Mesenchymal stem cell (in vitro differentiated cells and primary cell): ENCODE results near the gene DNAH2.

Experiments
- DNase-seq: peaks from one replicate; pipeline ENCODE4 v3.0.0-alpha.2; 2013
- H2AFZ ChIP-seq: one replicate; pipeline ENCODE4 v1.6.1; 2013; ENCODE audit warnings: low read depth, mild to moderate bottlenecking, control low read depth, inconsistent platforms, low read length, moderate library complexity
- H2AK5ac ChIP-seq: 2 replicates; pipeline ENCODE4 v1.6.1; 2013; ENCODE audit warnings: low read length, moderate library complexity, mild to moderate bottlenecking, inconsistent platforms; ENCODE audit not compliant: severe bottlenecking
- H2BK120ac ChIP-seq: one replicate; pipeline ENCODE4 v1.6.1; 2013; ENCODE audit warnings: low read depth, mild to moderate bottlenecking, inconsistent platforms, low read length, moderate library complexity
- H2BK12ac ChIP-seq, 2 experiments: one replicate each; pipeline ENCODE4 v1.6.1; 2013; ENCODE audit warnings: inconsistent platforms in 2 of 2, low read length in 2 of 2, mild to moderate bottlenecking in 2 of 2, moderate library complexity in 2 of 2, control low read depth in 1 of 2
- H2BK15ac ChIP-seq: one replicate; pipeline ENCODE4 v1.6.1; 2013; ENCODE audit warnings: mild to moderate bottlenecking, low read depth, inconsistent platforms; ENCODE audit not compliant: poor library complexity, severe bottlenecking
- H2BK5ac ChIP-seq: 2 replicates; pipeline ENCODE4 v1.6.1; 2013; ENCODE audit warnings: low read depth, mild to moderate bottlenecking, low read length, control low read depth, inconsistent platforms; ENCODE audit not compliant: poor library complexity, severe bottlenecking
- H3K14ac ChIP-seq, 2 experiments: one replicate each; pipeline ENCODE4 v1.6.1; 2013; ENCODE audit warnings: inconsistent platforms in 2 of 2, low read length in 2 of 2, control low read depth in 1 of 2, mild to moderate bottlenecking in 1 of 2, moderate library complexity in 1 of 2
- H3K18ac ChIP-seq, 2 experiments: one replicate each; pipeline ENCODE4 v1.6.1; 2013; ENCODE audit warnings: inconsistent platforms in 2 of 2, low read length in 2 of 2, control low read depth in 1 of 2, low read depth in 1 of 2, mild to moderate bottlenecking in 1 of 2
- H3K23ac ChIP-seq, 2 experiments: one replicate each; pipeline ENCODE4 v1.6.1; 2013; ENCODE audit warnings: inconsistent platforms in 2 of 2, low read length in 2 of 2, mild to moderate bottlenecking in 2 of 2, moderate library complexity in 2 of 2, control low read depth in 1 of 2
- H3K27ac ChIP-seq: 2 replicates; pipeline ENCODE4 v1.5.1; 2013; ENCODE audit warnings: mild to moderate bottlenecking, moderate library complexity, low read length, control low read depth, inconsistent platforms; ENCODE audit not compliant: poor library complexity, severe bottlenecking
- H3K27me3 ChIP-seq, 2 experiments: 2 replicates each; pipeline versions ENCODE4 v1.6.1 to v1.7.0; 2013; ENCODE audit warnings: low read length in 2 of 2, mild to moderate bottlenecking in 2 of 2, moderate library complexity in 2 of 2, control low read depth in 1 of 2, inconsistent platforms in 1 of 2; ENCODE audit not compliant: control insufficient read depth in 1 of 2, insufficient read depth in 1 of 2
- H3K36me3 ChIP-seq, 2 experiments: 2 replicates each; pipeline versions ENCODE4 v1.6.1 to v1.7.0; 2013; ENCODE audit warnings: low read length in 2 of 2, control low read depth in 1 of 2, inconsistent platforms in 1 of 2, low read depth in 1 of 2, mild to moderate bottlenecking in 1 of 2; ENCODE audit not compliant: insufficient read depth in 2 of 2, control insufficient read depth in 1 of 2
- H3K4ac ChIP-seq, 2 experiments: one replicate each; pipeline ENCODE4 v1.6.1; 2013; ENCODE audit warnings: inconsistent platforms in 2 of 2, low read length in 2 of 2, mild to moderate bottlenecking in 2 of 2, moderate library complexity in 2 of 2, control low read depth in 1 of 2, low read depth in 1 of 2
- H3K4me1 ChIP-seq: 2 replicates; pipeline ENCODE4 v1.6.1; 2013; ENCODE audit warnings: low read depth, low read length, control low read depth; ENCODE audit not compliant: control insufficient read depth, insufficient read depth
- H3K4me2 ChIP-seq: 2 replicates; pipeline ENCODE4 v1.6.1; 2013; ENCODE audit warnings: low read length, mild to moderate bottlenecking, inconsistent platforms; ENCODE audit not compliant: poor library complexity, severe bottlenecking
- H3K4me3 ChIP-seq, 2 experiments: 2 replicates each; pipeline versions ENCODE4 v1.5.1 to v1.7.0; 2013; ENCODE audit warnings: low read length in 2 of 2, mild to moderate bottlenecking in 2 of 2, control low read depth in 1 of 2, low read depth in 1 of 2; ENCODE audit not compliant: insufficient read depth in 1 of 2
- H3K79me1 ChIP-seq: replicated peaks from 2 replicates; pipeline ENCODE4 v1.6.1; 2013; ENCODE audit warnings: mild to moderate bottlenecking, control low read depth, low read length, inconsistent platforms; ENCODE audit not compliant: poor library complexity, severe bottlenecking
- H3K9ac ChIP-seq: 2 replicates; pipeline ENCODE4 v1.7.0; 2013; ENCODE audit warnings: mild to moderate bottlenecking, low read length, moderate library complexity
- H3K9me3 ChIP-seq: 2 replicates; pipeline ENCODE4 v1.7.0; 2013; ENCODE audit warnings: mild to moderate bottlenecking, low read length; ENCODE audit not compliant: control insufficient read depth
- H4K8ac ChIP-seq: one replicate; pipeline ENCODE4 v1.6.1; 2013; ENCODE audit warnings: inconsistent platforms, mild to moderate bottlenecking, low read length, moderate library complexity
- H4K91ac ChIP-seq: one replicate; pipeline ENCODE4 v1.6.1; 2013; ENCODE audit warnings: mild to moderate bottlenecking, low read length, inconsistent platforms
- WGBS: methylation state at CpG from one replicate; pipeline ENCODE4 v1.1.7; 2013; ENCODE audit warnings: mixed read lengths; 5-methylcytosine and 5-hydroxymethylcytosine counted together

The DNAH2 gene

DNA sequence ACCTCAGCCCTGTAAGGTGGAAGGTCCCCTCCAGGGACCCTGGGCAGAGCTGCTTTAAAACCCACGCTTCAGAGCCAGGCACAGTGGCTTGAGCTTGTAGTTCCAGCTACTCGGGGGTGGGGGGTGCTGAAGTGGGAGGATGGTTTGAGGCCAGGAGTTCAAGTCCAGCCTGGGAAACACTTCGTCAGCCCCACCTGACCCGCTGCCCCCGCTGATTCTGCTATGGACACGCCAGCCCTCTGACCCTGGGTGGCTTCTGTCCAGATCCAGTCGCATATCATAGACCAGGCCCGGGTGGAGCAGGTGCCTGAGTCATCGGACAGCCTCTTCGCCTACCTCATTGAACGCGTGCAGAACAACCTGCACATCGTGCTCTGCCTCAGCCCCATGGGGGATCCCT lies 81.3 kb downstream of the DNAH2 start:
- Histone ChIP-seq H3K36me3 (no peaks in the 10 kb centered on the region), H3K9ac (no peak overlapping the region), H3K4me2 (no peak overlapping the region), H4K91ac (no peak overlapping the region), H3K9me3 (no peaks in the 10 kb centered on the region), H2BK12ac (no peak overlapping the region), H3K27me3 (peaks cover 20 to 44% of the 10 kb centered on the region in 2 experiments), H3K4me3 (no peak overlapping the region), H3K18ac (no peak overlapping the region), H3K4me1 (no peaks in the 10 kb centered on the region), H2BK15ac (no peak overlapping the region), H3K14ac (no peak overlapping the region), H3K27ac (no peak overlapping the region), H2AK5ac (no peak overlapping the region), H2AFZ (no peak overlapping the region), H4K8ac (no peak overlapping the region), H3K79me1 (no peaks in the 10 kb centered on the region), H2BK120ac (no peak overlapping the region), H3K4ac (no peak overlapping the region), H2BK5ac (no peak overlapping the region), H3K23ac (no peak overlapping the region)
- DNase-seq: no peak
- WGBS: 80% methylated on average over 13 of the region's 13 CpGs

DNA sequence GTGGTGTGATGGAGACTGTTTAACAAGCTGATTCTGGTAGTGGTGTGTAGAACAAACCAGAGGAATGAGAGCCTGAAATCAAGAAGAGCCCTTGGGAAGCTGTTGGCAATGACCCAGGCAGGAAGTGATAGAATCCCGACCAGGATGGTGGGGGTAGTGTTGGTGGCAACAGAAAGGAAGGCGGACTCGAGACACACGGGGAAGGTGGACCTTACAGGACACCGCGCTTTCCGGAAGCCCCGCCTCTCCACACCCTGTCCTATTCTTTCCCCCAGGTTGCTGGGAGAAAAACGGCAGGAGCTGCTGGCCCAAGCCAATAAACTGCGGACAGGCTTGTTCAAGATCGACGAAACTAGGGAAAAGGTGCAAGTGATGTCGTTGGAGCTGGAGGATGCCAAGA lies 86.4 kb downstream of the DNAH2 start:
- Histone ChIP-seq H3K4ac (no peak overlapping the region), H3K9ac (no peak overlapping the region), H4K8ac (no peak overlapping the region), H2BK120ac (no peak overlapping the region), H2BK15ac (no peak overlapping the region), H3K18ac (no peak overlapping the region), H3K4me1 (peaks cover 1% of the 10 kb centered on the region), H3K23ac (no peak overlapping the region), H3K36me3 (no peaks in the 10 kb centered on the region), H2AFZ (no peak overlapping the region), H3K4me3 (peak overlapping the region in 1 of 2 experiments; percentile 37), H2AK5ac (no peak overlapping the region), H2BK5ac (no peak overlapping the region), H3K4me2 (no peak overlapping the region), H4K91ac (no peak overlapping the region), H3K27ac (no peak overlapping the region), H3K9me3 (no peaks in the 10 kb centered on the region), H3K14ac (no peak overlapping the region), H3K79me1 (no peaks in the 10 kb centered on the region), H3K27me3 (peaks cover 10 to 40% of the 10 kb centered on the region in 2 experiments), H2BK12ac (no peak overlapping the region)
- 86% methylated on average over 13 of the region's 13 CpGs for WGBS
- DNase-seq: no peak

DNA sequence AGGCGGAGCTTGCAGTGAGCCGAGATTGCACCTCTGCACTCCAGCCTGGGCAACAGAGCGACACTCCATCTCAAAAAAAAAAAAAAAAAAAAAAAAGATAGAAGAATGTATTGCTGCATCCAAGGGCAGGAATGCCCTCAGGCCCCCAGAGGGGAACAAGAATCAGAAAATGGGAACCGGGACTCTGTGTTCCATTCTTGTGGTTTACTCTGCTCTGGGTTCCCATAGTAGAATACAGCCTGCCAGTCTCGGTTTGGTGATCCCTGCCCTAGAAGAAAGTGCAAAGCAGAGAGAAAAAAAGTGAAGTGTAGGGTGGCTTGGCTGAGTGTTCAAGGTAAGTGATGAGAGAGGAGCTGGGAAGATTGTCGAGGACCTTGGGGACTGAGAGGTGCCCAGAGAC lies 89.0 kb downstream of the DNAH2 start:
- no peak overlapping the region for H3K23ac ChIP-seq
- H3K27me3 ChIP-seq: peaks cover 22 to 35% of the 10 kb centered on the region in 2 experiments
- no peak overlapping the region for H2AK5ac ChIP-seq
- no peak overlapping the region for H4K91ac ChIP-seq
- H3K18ac ChIP-seq: no peak overlapping the region
- H4K8ac ChIP-seq: no peak overlapping the region
- peaks cover 3% of the 10 kb centered on the region for H3K4me1 ChIP-seq
- no peak overlapping the region for H2BK12ac ChIP-seq
- H2BK5ac ChIP-seq: no peak overlapping the region
- H3K9ac ChIP-seq: no peak overlapping the region
- H3K4me2 ChIP-seq: no peak overlapping the region
- no peaks in the 10 kb centered on the region for H3K9me3 ChIP-seq
- H3K36me3 ChIP-seq: no peaks in the 10 kb centered on the region
- H2BK120ac ChIP-seq: no peak overlapping the region
- 84% methylated on average over 3 of the region's 6 CpGs for WGBS
- no peak overlapping the region for H3K4me3 ChIP-seq
- no peak overlapping the region for H3K4ac ChIP-seq
- H3K27ac ChIP-seq: no peak overlapping the region
- H2AFZ ChIP-seq: no peak overlapping the region
- no peak overlapping the region for H2BK15ac ChIP-seq
- DNase-seq: no peak
- no peak overlapping the region for H3K14ac ChIP-seq
- no peaks in the 10 kb centered on the region for H3K79me1 ChIP-seq

DNA sequence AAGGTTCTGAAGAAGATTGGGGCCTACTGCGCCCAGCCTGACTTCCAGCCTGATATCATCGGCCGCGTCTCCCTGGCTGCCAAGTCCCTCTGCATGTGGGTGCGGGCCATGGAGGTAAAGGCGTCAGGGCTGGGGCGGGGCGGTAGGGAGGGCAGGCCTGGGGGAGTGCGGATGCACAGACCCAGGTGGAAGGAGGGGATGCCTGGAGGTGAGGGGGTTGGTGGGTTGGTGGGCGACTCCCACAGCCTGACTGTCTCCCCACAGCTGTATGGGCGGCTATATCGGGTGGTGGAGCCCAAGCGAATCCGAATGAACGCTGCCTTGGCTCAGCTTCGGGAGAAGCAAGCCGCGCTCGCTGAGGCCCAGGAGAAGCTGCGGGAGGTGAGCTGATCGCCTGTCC lies 89.7 kb downstream of the DNAH2 start:
- Histone ChIP-seq H3K23ac (no peak overlapping the region), H2AFZ (no peak overlapping the region), H2BK5ac (no peak overlapping the region), H3K36me3 (no peaks in the 10 kb centered on the region), H3K4ac (no peak overlapping the region), H3K27me3 (peaks cover 23 to 28% of the 10 kb centered on the region in 2 experiments), H3K27ac (no peak overlapping the region), H3K9me3 (no peaks in the 10 kb centered on the region), H3K4me2 (no peak overlapping the region), H2BK15ac (no peak overlapping the region), H2BK120ac (no peak overlapping the region), H3K18ac (no peak overlapping the region), H3K9ac (no peak overlapping the region), H3K4me3 (no peak overlapping the region), H3K79me1 (no peaks in the 10 kb centered on the region), H4K8ac (no peak overlapping the region), H3K14ac (no peak overlapping the region), H4K91ac (no peak overlapping the region), H2AK5ac (no peak overlapping the region), H2BK12ac (no peak overlapping the region), H3K4me1 (peaks cover 3% of the 10 kb centered on the region)
- 93% methylated on average over 21 of the region's 21 CpGs for WGBS
- no peak for DNase-seq
